GM12873 (cell line): ENCODE measurements around the gene TRAPPC3L.

Source experiments
- CTCF ChIP-seq: IDR thresholded peaks from 2 replicates; pipeline ENCODE4 v1.5.1; 2012; ENCODE audit warnings: low read depth, mild to moderate bottlenecking, moderate library complexity, low read length, control low read depth; ENCODE audit not compliant: insufficient read depth; ENCODE audit errors: missing control alignments

Gene TRAPPC3L

DNA sequence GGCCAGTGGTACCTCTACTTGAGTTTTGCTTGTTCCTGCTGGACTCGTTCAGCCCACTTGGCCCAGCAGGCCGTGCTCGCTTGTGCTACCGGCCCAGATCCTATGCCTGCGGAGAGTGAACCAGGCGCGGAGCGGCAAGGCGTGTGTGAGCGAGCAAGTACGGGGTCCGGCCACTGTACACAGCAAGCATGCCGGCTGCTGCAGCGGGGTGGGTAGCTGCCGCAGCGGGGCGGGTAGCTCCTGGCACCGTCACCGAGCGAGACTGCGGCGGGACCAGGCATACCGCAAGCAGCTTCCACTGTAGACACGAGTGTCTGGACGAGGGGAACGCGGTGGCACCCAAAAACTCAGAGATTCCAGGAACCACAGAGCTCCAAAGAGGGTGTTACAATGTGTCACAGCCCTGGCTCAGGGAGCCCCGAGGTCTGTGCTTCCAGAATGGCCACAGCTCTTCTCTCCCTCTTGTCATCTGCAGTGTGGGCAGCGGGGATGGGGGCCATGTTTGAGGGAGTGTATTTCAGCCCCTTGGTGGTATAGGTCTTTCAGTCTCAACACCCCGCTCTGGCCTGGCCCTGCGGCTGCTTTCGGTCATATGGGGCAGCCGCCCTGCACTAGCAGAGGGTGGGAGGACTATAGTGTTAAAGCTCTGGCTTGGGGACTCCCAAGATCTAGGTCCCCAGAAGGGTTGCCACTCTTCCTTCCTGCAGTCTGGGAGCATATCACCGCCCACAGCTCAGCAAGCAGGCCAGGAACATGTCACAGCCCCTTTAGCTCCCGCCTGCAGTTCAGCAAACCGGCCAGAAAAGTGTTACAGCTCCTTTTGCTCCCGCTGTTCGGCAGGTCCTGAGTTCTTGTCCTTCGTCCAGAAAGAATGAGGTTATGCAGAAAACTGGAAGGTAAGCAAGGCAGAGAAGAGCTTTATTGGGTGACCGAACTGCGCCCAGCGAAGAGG is 19.7 kb upstream of the TRAPPC3L start:
- no peak for TF ChIP-seq CTCF

DNA sequence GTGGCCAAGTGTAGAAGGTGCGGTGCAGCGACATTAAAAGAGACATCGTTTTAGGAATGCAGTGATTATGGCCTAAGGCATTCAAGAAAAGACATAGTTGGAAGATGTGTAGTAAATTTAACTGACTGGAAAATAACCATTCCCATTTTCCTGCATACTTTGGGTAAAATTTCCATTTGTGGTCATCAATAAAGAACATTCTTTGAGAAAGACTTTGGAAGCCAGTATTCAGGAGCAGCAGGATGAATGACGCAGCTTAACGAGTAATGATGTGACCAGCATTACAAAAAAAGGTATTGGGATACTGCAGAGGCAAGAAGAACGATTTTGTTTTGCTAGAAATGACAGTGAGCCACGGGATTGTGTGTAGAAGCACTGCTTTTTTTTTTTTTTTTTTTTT is 18.8 kb upstream of the TRAPPC3L start:
- no peak for TF ChIP-seq CTCF

DNA sequence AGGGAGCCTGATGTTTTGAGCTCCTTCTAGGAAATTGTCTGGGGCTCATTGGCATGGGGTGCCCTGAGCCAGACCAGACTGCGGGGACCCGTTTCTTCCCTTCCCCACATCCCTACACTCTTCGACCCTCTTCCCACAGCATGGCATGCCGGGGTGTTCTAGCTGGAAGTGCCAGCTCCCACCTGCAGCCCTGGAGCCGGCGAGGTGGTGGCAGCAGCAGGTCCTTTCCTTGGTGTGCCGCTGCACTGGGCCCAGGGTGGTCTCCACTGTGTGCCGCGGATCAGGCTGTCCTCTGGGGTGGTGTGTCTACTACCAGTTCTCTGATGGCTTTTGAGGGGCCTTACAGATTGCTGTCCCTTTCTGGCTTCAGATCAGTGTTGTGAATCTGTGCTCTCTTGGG is 18.3 kb upstream of the TRAPPC3L start:
- TF ChIP-seq CTCF, result no peak

DNA sequence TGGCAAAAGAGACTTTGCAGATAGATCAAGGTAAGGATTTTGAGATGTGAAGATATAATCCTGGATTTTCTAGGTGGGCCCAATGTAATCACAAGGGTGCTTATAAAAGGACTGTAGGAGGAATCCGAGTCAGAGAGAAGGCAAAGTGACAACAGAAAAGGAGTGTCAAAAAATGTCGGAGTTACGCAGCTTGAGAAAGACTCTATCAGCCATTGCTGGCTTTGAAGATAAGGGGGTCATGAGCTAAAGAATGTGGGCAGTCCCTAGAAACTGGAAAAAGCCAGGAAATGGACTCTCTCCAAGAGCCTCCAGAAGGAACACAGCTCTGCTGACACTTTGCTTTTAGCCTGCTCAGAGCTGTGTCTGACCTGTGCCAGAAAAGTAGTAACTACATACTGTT is 17.1 kb upstream of the TRAPPC3L start:
- no peak for TF ChIP-seq CTCF

GRCh38 chr6:116562019-116562403 is 16.5 kb upstream of the TRAPPC3L start:
- no peak for TF ChIP-seq CTCF

GRCh38 chr6:116561377-116562018 is 16.0 kb upstream of the TRAPPC3L start:
- peak; percentile 88 for TF ChIP-seq CTCF

DNA sequence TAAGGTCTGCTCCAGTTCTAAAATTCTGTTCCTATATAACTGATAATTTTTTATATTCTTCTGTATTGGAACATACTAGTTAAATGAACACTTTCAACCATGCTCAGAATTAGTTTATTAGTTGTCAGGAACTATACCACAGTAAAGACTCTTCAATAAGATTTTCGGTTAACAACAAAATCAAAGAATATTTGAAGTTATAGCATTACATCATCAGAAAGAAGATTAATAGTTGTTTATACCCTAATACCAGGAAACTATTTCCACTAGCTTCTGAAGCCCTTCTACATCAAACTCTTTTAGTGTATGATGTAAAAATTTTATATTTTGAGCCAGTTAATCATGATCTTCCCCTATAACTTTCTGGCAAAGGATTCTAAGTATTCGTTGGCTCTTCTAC is 14.6 kb upstream of the TRAPPC3L start:
- TF ChIP-seq CTCF, result no peak
